CD8-positive, alpha-beta memory T cell (primary cell): ENCODE results near the gene ABCA2. TPM values are rescaled to one million over a fixed set of nuclear protein-coding genes. Genes with fewer than 3 reads are reported as not detected.

ENCODE experiments used
- CTCF ChIA-PET: fragments of 350-600 bp; sonication (Branson Sonifier 250); formaldehyde crosslinking; loops from one replicate; lab custom pipeline; 2021; ENCODE audit warnings: antibody characterized with exemption; lab: Charles Lee
- POLR2A ChIA-PET: fragments of 350-600 bp; sonication (Branson Sonifier 250); formaldehyde crosslinking; loops from one replicate; lab custom pipeline; 2021; ENCODE audit warnings: antibody characterized with exemption; lab: Charles Lee
- DNase-seq, 5 donors: peaks; one replicate each; pipeline versions ENCODE4 v3.0.0 to v3.0.0-alpha.2; 2020 to 2022; ENCODE audit warnings: mixed read lengths in 1 of 5
- H3K27ac ChIP-seq: one replicate; pipeline ENCODE4 v1.7.0; 2013; ENCODE audit warnings: low read depth, mild to moderate bottlenecking, low read length, moderate library complexity
- H3K27me3 ChIP-seq: 2 replicates; pipeline ENCODE4 v1.7.0; 2013; ENCODE audit warnings: low read length, mild to moderate bottlenecking; ENCODE audit not compliant: insufficient read depth, poor library complexity, severe bottlenecking
- H3K36me3 ChIP-seq: 2 replicates; pipeline ENCODE4 v1.7.0; 2013; ENCODE audit warnings: mild to moderate bottlenecking, low read length, moderate library complexity; ENCODE audit not compliant: insufficient read depth
- H3K4me1 ChIP-seq: 2 replicates; pipeline ENCODE4 v1.7.0; 2013; ENCODE audit warnings: mild to moderate bottlenecking, low read length, moderate library complexity; ENCODE audit not compliant: insufficient read depth
- H3K4me3 ChIP-seq: 2 replicates; pipeline ENCODE4 v1.7.0; 2013; ENCODE audit warnings: mild to moderate bottlenecking, low read length
- H3K9me3 ChIP-seq: 2 replicates; pipeline ENCODE4 v1.7.0; 2013; ENCODE audit warnings: mild to moderate bottlenecking, low read length
- H3K27ac Mint-ChIP-seq, 8 donors: one replicate each; pipeline ENCODE4 v1.8.0; 2020 to 2021; ENCODE audit warnings: mixed read lengths in 8 of 8, mild to moderate bottlenecking in 6 of 8, inconsistent platforms in 3 of 8, moderate library complexity in 3 of 8
- H3K27me3 Mint-ChIP-seq, 2 donors: one replicate each; pipeline ENCODE4 v1.8.0; 2020 to 2021; ENCODE audit warnings: mixed read lengths in 2 of 2, mild to moderate bottlenecking in 1 of 2, moderate library complexity in 1 of 2
- H3K36me3 Mint-ChIP-seq, 3 donors: one replicate each; pipeline ENCODE4 v1.8.0; 2020 to 2021; ENCODE audit warnings: mixed read lengths in 3 of 3, inconsistent platforms in 1 of 3, mild to moderate bottlenecking in 1 of 3
- H3K4me1 Mint-ChIP-seq, 3 donors: one replicate each; pipeline ENCODE4 v1.8.0; 2020 to 2021; ENCODE audit warnings: mixed read lengths in 3 of 3, inconsistent platforms in 1 of 3, mild to moderate bottlenecking in 1 of 3
- H3K4me3 Mint-ChIP-seq, 7 donors: one replicate each; pipeline ENCODE4 v1.8.0; 2020 to 2021; ENCODE audit warnings: mixed read lengths in 7 of 7, mild to moderate bottlenecking in 6 of 7, moderate library complexity in 4 of 7, inconsistent platforms in 2 of 7
- H3K9me3 Mint-ChIP-seq, 5 donors: one replicate each; pipeline ENCODE4 v1.8.0; 2020 to 2022; ENCODE audit warnings: mixed read lengths in 5 of 5, mild to moderate bottlenecking in 3 of 5, moderate library complexity in 2 of 5, inconsistent platforms in 1 of 5
- polyA plus RNA-seq: library from polyadenylated mRNA; unstranded; fragments of 300-500 nt; fragmentation: Illumina TruSeq; gene quantifications from one replicate; pipeline ENCODE4 v1.2.3, GENCODE V29; 2021
- total RNA-seq, 2 experiments: library from RNA; stranded (reverse); gene quantifications; one replicate each; pipeline ENCODE4 v1.2.3, GENCODE V29; 2021

Gene ABCA2
- total and polyA plus RNA-seq, 3 experiments from 2014 or later = 15.9 to 20.7 (median 20.2) TPM

- H3K9me3 Mint-ChIP-seq = peaks cover 0 to 5% (median 2%) of the 10 kb centered on the region in 5 donors
- Histone ChIP-seq H3K36me3 (no peaks in the 10 kb centered on the region), H3K4me1 (peaks cover 33% of the 10 kb centered on the region), H3K4me3 (no peak overlapping the region), H3K27me3 (no peaks in the 10 kb centered on the region), H3K9me3 (no peaks in the 10 kb centered on the region), H3K27ac (peak overlapping the region; percentile 16)
- H3K36me3 Mint-ChIP-seq = peaks cover 0 to 12% (median 0%) of the 10 kb centered on the region in 3 donors
- peak overlapping the region in 7 of 8 donors; percentile 45 to 98 (median 77) for H3K27ac Mint-ChIP-seq
- no peak for DNase-seq
- ChIA-PET CTCF (interaction anchor here (0.9 to 2.6 kb wide), 8 partner anchors 8 to 88 kb away, joined by 3 to 13 read pairs (median 4); partner anchors contain the start of genes ABCA2 and C8G), POLR2A (interaction anchor here (0.5 to 1.4 kb wide), 7 partner anchors 8 to 76 kb away, joined by 3 to 11 read pairs (median 7); partner anchors contain the start of gene PAXX)
- H3K4me1 Mint-ChIP-seq = peaks cover 30 to 79% (median 31%) of the 10 kb centered on the region in 3 donors
- H3K4me3 Mint-ChIP-seq = peak overlapping the region in 2 of 7 donors; percentile 32 to 72
- no peaks in the 10 kb centered on the region for H3K27me3 Mint-ChIP-seq
Observed at GRCh38 chr9:136958898-136959850, 68.9 kb downstream of the ABCA2 start.

- POLR2A ChIA-PET = no interaction called here
- Histone ChIP-seq H3K4me1 (peaks cover 33% of the 10 kb centered on the region), H3K27me3 (no peaks in the 10 kb centered on the region), H3K4me3 (no peak overlapping the region), H3K36me3 (no peaks in the 10 kb centered on the region), H3K27ac (no peak overlapping the region), H3K9me3 (no peaks in the 10 kb centered on the region)
- peaks cover 0 to 12% (median 0%) of the 10 kb centered on the region in 3 donors for H3K36me3 Mint-ChIP-seq
- H3K4me3 Mint-ChIP-seq = no peak overlapping the region
- no peaks in the 10 kb centered on the region for H3K27me3 Mint-ChIP-seq
- H3K27ac Mint-ChIP-seq = peak overlapping the region in 6 of 8 donors; percentile 26 to 89 (median 62)
- peaks cover 0 to 5% (median 2%) of the 10 kb centered on the region in 5 donors for H3K9me3 Mint-ChIP-seq
- no peak for DNase-seq
- CTCF ChIA-PET = interaction anchor here (0.9 to 2.6 kb wide), 4 partner anchors 10 to 89 kb away, joined by 3 to 9 read pairs (median 4); partner anchors contain the start of gene C8G
- peaks cover 30 to 77% (median 31%) of the 10 kb centered on the region in 3 donors for H3K4me1 Mint-ChIP-seq
Observed at GRCh38 chr9:136958473-136958872, 69.6 kb downstream of the ABCA2 start.

GRCh38 chr9:136957901-136958300 is 70.1 kb downstream of the ABCA2 start:
- Mint-ChIP-seq H3K36me3 (peaks cover 0 to 12% (median 0%) of the 10 kb centered on the region in 3 donors), H3K9me3 (peaks cover 0 to 5% (median 2%) of the 10 kb centered on the region in 5 donors), H3K4me3 (peak overlapping the region in 2 of 7 donors; percentile 44 to 48), H3K27me3 (no peaks in the 10 kb centered on the region), H3K4me1 (peaks cover 26 to 71% (median 26%) of the 10 kb centered on the region in 3 donors), H3K27ac (peak overlapping the region in 5 of 8 donors; percentile 32 to 89 (median 83))
- no peak overlapping the region for H3K4me3 ChIP-seq
- ChIA-PET CTCF (interaction anchor here (0.9 to 1.2 kb wide), 3 partner anchors 13 to 89 kb away, joined by 3 to 5 read pairs (median 3); partner anchors contain the start of gene C8G), POLR2A (no interaction called here)
- no peaks in the 10 kb centered on the region for H3K27me3 ChIP-seq
- H3K27ac ChIP-seq = no peak overlapping the region
- H3K36me3 ChIP-seq = no peaks in the 10 kb centered on the region
- H3K4me1 ChIP-seq = peaks cover 30% of the 10 kb centered on the region
- DNase-seq = no peak
- H3K9me3 ChIP-seq = no peaks in the 10 kb centered on the region

- H3K27me3 ChIP-seq = no peaks in the 10 kb centered on the region
- ChIA-PET CTCF (interaction anchor here (1.2 kb wide), 1 partner anchor 90 kb away, joined by 3 read pairs; no protein-coding TSS in a partner anchor), POLR2A (no interaction called here)
- H3K36me3 ChIP-seq = no peaks in the 10 kb centered on the region
- H3K27me3 Mint-ChIP-seq = no peaks in the 10 kb centered on the region
- H3K4me3 Mint-ChIP-seq = no peak overlapping the region
- H3K4me1 Mint-ChIP-seq = peaks cover 21 to 67% (median 22%) of the 10 kb centered on the region in 3 donors
- DNase-seq = no peak
- H3K27ac Mint-ChIP-seq = peak overlapping the region in 2 of 8 donors; percentile 33 to 74
- no peak overlapping the region for H3K4me3 ChIP-seq
- peaks cover 0 to 12% (median 0%) of the 10 kb centered on the region in 3 donors for H3K36me3 Mint-ChIP-seq
- peaks cover 25% of the 10 kb centered on the region for H3K4me1 ChIP-seq
- H3K9me3 Mint-ChIP-seq = peaks cover 0 to 5% (median 2%) of the 10 kb centered on the region in 5 donors
- H3K9me3 ChIP-seq = no peaks in the 10 kb centered on the region
- no peak overlapping the region for H3K27ac ChIP-seq
Observed at GRCh38 chr9:136957461-136957860, 70.6 kb downstream of the ABCA2 start.

Other genes starting within 250 kb of the ABCA2 start
Only the 30 nearest of the 38 such genes appear.
- 1 to 10 TPM; 3.2 TPM for gene AJM1, start 185.8 kb downstream of the ABCA2 start, total RNA-seq
- 0.39 TPM for gene AJM1, start 185.8 kb downstream of the ABCA2 start, polyA plus RNA-seq
- 100 to 1,000 TPM; 108 to 110 TPM for gene PHPT1, start 178.8 kb downstream of the ABCA2 start, total RNA-seq
- gene PHPT1, start 178.8 kb downstream of the ABCA2 start, polyA plus RNA-seq = 100.0 TPM
- 10 to 100 TPM; 12.2 to 12.9 TPM for gene MAMDC4, start 175.9 kb downstream of the ABCA2 start, total RNA-seq
- not detected for gene MAMDC4, start 175.9 kb downstream of the ABCA2 start, polyA plus RNA-seq
- gene EDF1, start 161.9 kb downstream of the ABCA2 start, total RNA-seq = 100 to 1,000 TPM; 354 to 356 TPM
- gene EDF1, start 161.9 kb downstream of the ABCA2 start, polyA plus RNA-seq = 476 TPM
- gene TRAF2, start 141.7 kb downstream of the ABCA2 start, total RNA-seq = 10 to 100 TPM; 53.2 to 60.5 TPM
- 23.1 TPM for gene TRAF2, start 141.7 kb downstream of the ABCA2 start, polyA plus RNA-seq
- gene FBXW5, start 83.5 kb downstream of the ABCA2 start, total RNA-seq = 100 to 1,000 TPM; 104 to 105 TPM
- 163 TPM for gene FBXW5, start 83.5 kb downstream of the ABCA2 start, polyA plus RNA-seq
- gene C8G, start 83.0 kb downstream of the ABCA2 start, total RNA-seq = under 1 TPM in 1 of 2 experiments, not detected in 1; 0.96 TPM
- gene C8G, start 83.0 kb downstream of the ABCA2 start, polyA plus RNA-seq = not detected
- 1 to 10 TPM in 1 of 2 experiments, under 1 TPM in 1; 0.85 to 1.3 TPM for gene LCN12, start 76.0 kb downstream of the ABCA2 start, total RNA-seq
- not detected for gene LCN12, start 76.0 kb downstream of the ABCA2 start, polyA plus RNA-seq
- under 1 TPM; 0.24 to 0.49 TPM for gene PTGDS, start 50.7 kb downstream of the ABCA2 start, total RNA-seq
- 5.5 TPM for gene PTGDS, start 50.7 kb downstream of the ABCA2 start, polyA plus RNA-seq
- gene LCNL1, start 45.2 kb downstream of the ABCA2 start, total RNA-seq = under 1 TPM; 0.20 to 0.22 TPM
- gene LCNL1, start 45.2 kb downstream of the ABCA2 start, polyA plus RNA-seq = 0.16 TPM
- 10 to 100 TPM; 78.4 to 82.2 TPM for gene PAXX, start 35.8 kb downstream of the ABCA2 start, total RNA-seq
- 156 TPM for gene PAXX, start 35.8 kb downstream of the ABCA2 start, polyA plus RNA-seq
- 1 to 10 TPM; 3.4 to 4.1 TPM for gene CLIC3, start 31.7 kb downstream of the ABCA2 start, total RNA-seq
- 52.1 TPM for gene CLIC3, start 31.7 kb downstream of the ABCA2 start, polyA plus RNA-seq
- gene FUT7, start 3.9 kb upstream of the ABCA2 start, total RNA-seq = under 1 TPM; 0.57 to 0.82 TPM
- gene FUT7, start 3.9 kb upstream of the ABCA2 start, polyA plus RNA-seq = 28.7 TPM
- gene NPDC1, start 17.9 kb upstream of the ABCA2 start, total RNA-seq = 10 to 100 TPM; 24.6 to 27.5 TPM
- 38.4 TPM for gene NPDC1, start 17.9 kb upstream of the ABCA2 start, polyA plus RNA-seq
- gene ENTPD2, start 25.8 kb upstream of the ABCA2 start, total RNA-seq = not detected
- gene ENTPD2, start 25.8 kb upstream of the ABCA2 start, polyA plus RNA-seq = not detected
- 10 to 100 TPM; 11.5 to 12.7 TPM for gene SAPCD2, start 42.3 kb upstream of the ABCA2 start, total RNA-seq
- 0.15 TPM for gene SAPCD2, start 42.3 kb upstream of the ABCA2 start, polyA plus RNA-seq
- 10 to 100 TPM; 15.3 to 15.5 TPM for gene UAP1L1, start 49.3 kb upstream of the ABCA2 start, total RNA-seq
- gene UAP1L1, start 49.3 kb upstream of the ABCA2 start, polyA plus RNA-seq = 4.6 TPM
- gene MAN1B1, start 58.7 kb upstream of the ABCA2 start, total RNA-seq = 10 to 100 TPM; 31.9 to 32.7 TPM
- gene MAN1B1, start 58.7 kb upstream of the ABCA2 start, polyA plus RNA-seq = 39.3 TPM
- 100 to 1,000 TPM; 294 to 308 TPM for gene DPP7, start 86.5 kb upstream of the ABCA2 start, total RNA-seq
- 158 TPM for gene DPP7, start 86.5 kb upstream of the ABCA2 start, polyA plus RNA-seq
- not detected for gene GRIN1, start 110.9 kb upstream of the ABCA2 start, total RNA-seq
- gene GRIN1, start 110.9 kb upstream of the ABCA2 start, polyA plus RNA-seq = not detected
- gene LRRC26, start 141.8 kb upstream of the ABCA2 start, total RNA-seq = not detected
- gene LRRC26, start 141.8 kb upstream of the ABCA2 start, polyA plus RNA-seq = not detected
- not detected for gene TMEM210, start 143.8 kb upstream of the ABCA2 start, total RNA-seq
- gene TMEM210, start 143.8 kb upstream of the ABCA2 start, polyA plus RNA-seq = not detected
- gene ANAPC2, start 160.3 kb upstream of the ABCA2 start, total RNA-seq = 10 to 100 TPM; 50.2 to 57.0 TPM
- 5.4 TPM for gene ANAPC2, start 160.3 kb upstream of the ABCA2 start, polyA plus RNA-seq
- 100 to 1,000 TPM; 114 to 118 TPM for gene SSNA1, start 160.4 kb upstream of the ABCA2 start, total RNA-seq
- 138 TPM for gene SSNA1, start 160.4 kb upstream of the ABCA2 start, polyA plus RNA-seq
- gene TPRN, start 172.5 kb upstream of the ABCA2 start, total RNA-seq = 10 to 100 TPM; 14.1 to 15.1 TPM
- gene TPRN, start 172.5 kb upstream of the ABCA2 start, polyA plus RNA-seq = 0.76 TPM
- 10 to 100 TPM; 51.5 to 53.9 TPM for gene TMEM203, start 177.4 kb upstream of the ABCA2 start, total RNA-seq
- 134 TPM for gene TMEM203, start 177.4 kb upstream of the ABCA2 start, polyA plus RNA-seq
- gene NDOR1, start 177.5 kb upstream of the ABCA2 start, total RNA-seq = 10 to 100 TPM; 45.1 to 47.4 TPM
- 9.9 TPM for gene NDOR1, start 177.5 kb upstream of the ABCA2 start, polyA plus RNA-seq
- 1 to 10 TPM; 2.7 to 3.3 TPM for gene RNF208, start 194.0 kb upstream of the ABCA2 start, total RNA-seq
- not detected for gene RNF208, start 194.0 kb upstream of the ABCA2 start, polyA plus RNA-seq
- under 1 TPM; 0.58 to 0.66 TPM for gene CYSRT1, start 196.9 kb upstream of the ABCA2 start, total RNA-seq
- gene CYSRT1, start 196.9 kb upstream of the ABCA2 start, polyA plus RNA-seq = 0.32 TPM
- not detected for gene RNF224, start 199.3 kb upstream of the ABCA2 start, total RNA-seq
- not detected for gene RNF224, start 199.3 kb upstream of the ABCA2 start, polyA plus RNA-seq